Astrocyte (in vitro differentiated cells and primary cell): ENCODE data around the gene MBOAT2. TPM values are rescaled to one million over a fixed set of nuclear protein-coding genes. Genes with fewer than 3 reads are reported as not detected.

Experiments used
- DNase-seq: peaks from one replicate; pipeline ENCODE4 v3.0.0-alpha.2; 2010; ENCODE audit warnings: low read depth
- FAIRE-seq: peaks from 2 replicates; lab custom pipeline; 2011; peaks lifted over from hg19 to GRCh38; lab: Jason Lieb, UNC
- H2AFZ ChIP-seq: 2 replicates; pipeline ENCODE4 v1.6.0; 2012; ENCODE audit warnings: low read depth, low read length, inconsistent platforms
- H3K27ac ChIP-seq: 2 replicates; pipeline ENCODE4 v1.5.1; 2011; ENCODE audit warnings: low read depth, low read length, inconsistent platforms
- H3K27me3 ChIP-seq: 2 replicates; pipeline ENCODE4 v1.6.0; 2011; ENCODE audit warnings: low read length, inconsistent platforms; ENCODE audit not compliant: insufficient read depth
- H3K36me3 ChIP-seq: 2 replicates; pipeline ENCODE4 v1.5.1; 2011; ENCODE audit warnings: low read length, inconsistent platforms; ENCODE audit not compliant: insufficient read depth
- H3K4me1 ChIP-seq: 2 replicates; pipeline ENCODE4 v1.5.1; 2011; ENCODE audit warnings: low read length, inconsistent platforms; ENCODE audit not compliant: insufficient read depth
- H3K4me2 ChIP-seq: 2 replicates; pipeline ENCODE4 v1.6.0; 2012; ENCODE audit warnings: low read length, inconsistent platforms
- H3K4me3 ChIP-seq: 2 replicates; pipeline ENCODE4 v1.5.1; 2011; ENCODE audit warnings: low read depth, mild to moderate bottlenecking, low read length, inconsistent platforms; ENCODE audit not compliant: insufficient read depth
- H3K79me2 ChIP-seq: 2 replicates; pipeline ENCODE4 v1.6.0; 2012; ENCODE audit warnings: mild to moderate bottlenecking, low read length, inconsistent platforms; ENCODE audit not compliant: insufficient read depth
- H3K9ac ChIP-seq: 2 replicates; pipeline ENCODE4 v1.6.0; 2012; ENCODE audit warnings: mild to moderate bottlenecking, low read length, inconsistent platforms
- H3K9me3 ChIP-seq: 2 replicates; pipeline ENCODE4 v1.5.1; 2012; ENCODE audit warnings: low read depth, mild to moderate bottlenecking, low read length, inconsistent platforms; ENCODE audit not compliant: insufficient read depth
- H4K20me1 ChIP-seq: 2 replicates; pipeline ENCODE4 v1.6.0; 2012; ENCODE audit warnings: low read length, inconsistent platforms; ENCODE audit not compliant: insufficient read depth
- H3K27ac Mint-ChIP-seq: one replicate; pipeline ENCODE4 v1.8.0; 2021; ENCODE audit warnings: mild to moderate bottlenecking, mixed read lengths; ENCODE audit not compliant: unreplicated experiment
- H3K27me3 Mint-ChIP-seq: one replicate; pipeline ENCODE4 v1.8.0; 2021; ENCODE audit warnings: low read depth, mixed read lengths; ENCODE audit not compliant: unreplicated experiment
- H3K36me3 Mint-ChIP-seq: one replicate; pipeline ENCODE4 v1.8.0; 2021; ENCODE audit warnings: low read depth, mixed read lengths; ENCODE audit not compliant: unreplicated experiment
- H3K4me1 Mint-ChIP-seq: one replicate; pipeline ENCODE4 v1.8.0; 2021; ENCODE audit warnings: low read depth, mixed read lengths; ENCODE audit not compliant: unreplicated experiment
- H3K4me3 Mint-ChIP-seq: one replicate; pipeline ENCODE4 v1.8.0; 2021; ENCODE audit warnings: mild to moderate bottlenecking, moderate library complexity, mixed read lengths; ENCODE audit not compliant: unreplicated experiment
- H3K9me3 Mint-ChIP-seq: one replicate; pipeline ENCODE4 v1.8.0; 2021; ENCODE audit warnings: mild to moderate bottlenecking, mixed read lengths; ENCODE audit not compliant: unreplicated experiment
- EZH2 ChIP-seq: IDR thresholded peaks from 2 replicates; pipeline ENCODE4 v1.6.1; 2012; ENCODE audit warnings: mild to moderate bottlenecking, low read length, inconsistent platforms; ENCODE audit not compliant: insufficient read depth
- total RNA-seq: library from RNA; stranded (reverse); gene quantifications from 2 replicates; pipeline ENCODE4 v1.2.1, GENCODE V29; 2021
- TF ChIP-seq, protein P1 (sequence below): IDR thresholded peaks from 2 replicates; pipeline ENCODE4 v1.5.1; 2011; ENCODE audit warnings: low read depth, mild to moderate bottlenecking, inconsistent platforms, low read length, moderate library complexity; ENCODE audit not compliant: insufficient read depth

Gene MBOAT2
- total RNA-seq, 1 donor from 2014 or later, result 54.6 TPM

DNA sequence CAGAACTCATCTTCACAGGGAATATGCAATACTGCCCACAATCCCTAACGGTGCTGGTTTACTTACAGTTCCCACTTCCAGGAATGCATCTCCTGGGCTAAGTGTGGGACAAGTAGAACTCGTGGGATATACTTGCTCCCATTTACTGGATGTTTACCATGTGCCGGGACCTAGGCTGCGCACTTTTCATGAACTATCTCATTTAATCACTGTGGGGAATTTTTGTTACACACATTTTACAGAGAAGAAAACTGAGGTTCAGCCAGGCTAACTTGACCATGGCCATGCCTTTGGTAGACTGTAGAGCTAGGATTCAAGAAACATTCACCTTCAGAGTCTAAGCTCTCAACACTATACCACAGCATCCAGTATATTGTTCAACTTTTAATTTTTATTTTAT, 24.4 kb upstream of the MBOAT2 start:
- H3K4me1 Mint-ChIP-seq, result peaks cover 4% of the 10 kb centered on the region
- no peak for TF ChIP-seq EZH2
- TF ChIP-seq, protein P1, sequence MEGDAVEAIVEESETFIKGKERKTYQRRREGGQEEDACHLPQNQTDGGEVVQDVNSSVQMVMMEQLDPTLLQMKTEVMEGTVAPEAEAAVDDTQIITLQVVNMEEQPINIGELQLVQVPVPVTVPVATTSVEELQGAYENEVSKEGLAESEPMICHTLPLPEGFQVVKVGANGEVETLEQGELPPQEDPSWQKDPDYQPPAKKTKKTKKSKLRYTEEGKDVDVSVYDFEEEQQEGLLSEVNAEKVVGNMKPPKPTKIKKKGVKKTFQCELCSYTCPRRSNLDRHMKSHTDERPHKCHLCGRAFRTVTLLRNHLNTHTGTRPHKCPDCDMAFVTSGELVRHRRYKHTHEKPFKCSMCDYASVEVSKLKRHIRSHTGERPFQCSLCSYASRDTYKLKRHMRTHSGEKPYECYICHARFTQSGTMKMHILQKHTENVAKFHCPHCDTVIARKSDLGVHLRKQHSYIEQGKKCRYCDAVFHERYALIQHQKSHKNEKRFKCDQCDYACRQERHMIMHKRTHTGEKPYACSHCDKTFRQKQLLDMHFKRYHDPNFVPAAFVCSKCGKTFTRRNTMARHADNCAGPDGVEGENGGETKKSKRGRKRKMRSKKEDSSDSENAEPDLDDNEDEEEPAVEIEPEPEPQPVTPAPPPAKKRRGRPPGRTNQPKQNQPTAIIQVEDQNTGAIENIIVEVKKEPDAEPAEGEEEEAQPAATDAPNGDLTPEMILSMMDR, result no peak
- Histone ChIP-seq H3K4me1 (no peaks in the 10 kb centered on the region), H3K9me3 (no peaks in the 10 kb centered on the region), H3K27me3 (no peaks in the 10 kb centered on the region), H3K79me2 (no peaks in the 10 kb centered on the region), H3K36me3 (no peaks in the 10 kb centered on the region), H4K20me1 (no peaks in the 10 kb centered on the region), H3K4me2 (no peak overlapping the region), H3K27ac (no peak overlapping the region), H2AFZ (no peak overlapping the region), H3K4me3 (no peak overlapping the region), H3K9ac (no peak overlapping the region)
- H3K27ac Mint-ChIP-seq, result no peak overlapping the region
- H3K36me3 Mint-ChIP-seq, result no peaks in the 10 kb centered on the region
- no peak for DNase-seq
- H3K9me3 Mint-ChIP-seq, result no peaks in the 10 kb centered on the region
- FAIRE-seq, result no peak
- no peak overlapping the region for H3K4me3 Mint-ChIP-seq
- H3K27me3 Mint-ChIP-seq, result peaks cover 4% of the 10 kb centered on the region

DNA sequence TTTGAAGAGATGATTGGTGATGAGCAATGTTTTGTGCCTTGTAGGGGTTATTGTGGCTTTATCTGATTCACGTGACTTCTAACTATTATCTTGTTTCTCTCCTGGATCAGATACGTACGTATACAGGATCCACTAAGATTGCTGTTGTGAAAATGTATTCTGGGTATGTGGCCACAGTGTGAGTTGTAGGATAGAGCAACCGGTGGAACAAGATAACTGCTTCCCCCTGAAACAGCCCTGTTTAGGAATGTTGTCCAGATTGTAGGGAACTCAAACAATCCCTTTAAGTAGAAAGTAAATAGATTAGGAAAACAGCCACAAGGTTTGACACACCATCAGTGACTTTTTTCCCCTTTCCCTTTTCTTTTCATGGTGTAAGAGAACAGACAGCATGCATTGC, 22.3 kb upstream of the MBOAT2 start:
- Histone ChIP-seq H3K79me2 (no peaks in the 10 kb centered on the region), H3K27ac (no peak overlapping the region), H3K27me3 (no peaks in the 10 kb centered on the region), H3K9ac (no peak overlapping the region), H3K4me1 (no peaks in the 10 kb centered on the region), H2AFZ (no peak overlapping the region), H3K4me3 (no peak overlapping the region), H4K20me1 (no peaks in the 10 kb centered on the region), H3K9me3 (no peaks in the 10 kb centered on the region), H3K36me3 (no peaks in the 10 kb centered on the region), H3K4me2 (no peak overlapping the region)
- no peaks in the 10 kb centered on the region for H3K36me3 Mint-ChIP-seq
- H3K9me3 Mint-ChIP-seq, result no peaks in the 10 kb centered on the region
- H3K27me3 Mint-ChIP-seq, result peaks cover 4% of the 10 kb centered on the region
- no peaks in the 10 kb centered on the region for H3K4me1 Mint-ChIP-seq
- FAIRE-seq (no peak), DNase-seq (no peak)
- H3K27ac Mint-ChIP-seq, result no peak overlapping the region
- no peak overlapping the region for H3K4me3 Mint-ChIP-seq
- no peak for TF ChIP-seq EZH2
- TF ChIP-seq, protein P1, result no peak

DNA sequence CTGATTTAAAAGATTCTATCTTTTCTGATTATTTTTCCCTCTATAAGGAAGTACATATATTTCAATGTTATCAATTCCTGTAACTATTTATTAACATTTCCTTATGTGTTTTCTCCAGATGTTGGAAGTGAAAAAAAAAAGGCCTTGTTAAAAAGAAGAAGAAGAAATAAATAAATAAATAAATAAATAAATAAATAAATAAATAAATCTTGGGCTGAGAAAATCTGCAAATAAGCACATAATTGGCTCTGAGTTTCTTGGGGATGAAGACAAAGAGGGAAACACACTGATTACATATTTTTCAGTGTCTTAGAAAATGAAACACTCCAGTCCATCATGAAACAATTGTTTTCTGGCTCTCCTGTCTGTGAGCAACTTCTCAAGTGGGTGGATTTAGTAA, 21.1 kb upstream of the MBOAT2 start:
- no peak for FAIRE-seq
- Histone ChIP-seq H4K20me1 (no peaks in the 10 kb centered on the region), H3K36me3 (no peaks in the 10 kb centered on the region), H3K9ac (no peak overlapping the region), H3K9me3 (no peaks in the 10 kb centered on the region), H3K4me2 (no peak overlapping the region), H3K79me2 (no peaks in the 10 kb centered on the region), H3K27ac (no peak overlapping the region), H2AFZ (no peak overlapping the region), H3K4me3 (no peak overlapping the region), H3K27me3 (no peaks in the 10 kb centered on the region), H3K4me1 (no peaks in the 10 kb centered on the region)
- Mint-ChIP-seq H3K4me1 (no peaks in the 10 kb centered on the region), H3K4me3 (no peak overlapping the region), H3K36me3 (no peaks in the 10 kb centered on the region), H3K9me3 (no peaks in the 10 kb centered on the region), H3K27ac (no peak overlapping the region), H3K27me3 (peaks cover 4% of the 10 kb centered on the region)
- DNase-seq, result no peak
- TF ChIP-seq EZH2, result no peak
- TF ChIP-seq, protein P1, result no peak
